OCI-LY3 (cell line): ENCODE data around the gene LITAF.

ENCODE experiments used
- H2AFZ ChIP-seq: fragments of 200-600, 300-600 bp; shearing (Covaris generic); 2 replicates; pipeline ENCODE4 v1.6.0; 2014; ENCODE audit warnings: antibody characterized with exemption, low read depth, low read length
- H3K27ac ChIP-seq: fragments of 200-600, 300-600 bp; sonication (generic); 2 replicates; pipeline ENCODE4 v1.5.1; 2014; ENCODE audit warnings: mild to moderate bottlenecking, low read length, moderate library complexity, mixed read lengths
- H3K27me3 ChIP-seq: fragments of 200-600, 300-600 bp; sonication (generic); 2 replicates; pipeline ENCODE4 v1.6.1; 2014; ENCODE audit warnings: low read depth, low read length, mixed read lengths
- H3K36me3 ChIP-seq: fragments of 200-600, 300-600 bp; sonication (generic); replicated peaks from 2 replicates; pipeline ENCODE3; 2014; ENCODE audit warnings: low read depth, low read length, mixed read lengths
- H3K4me1 ChIP-seq: fragments of 300-600, 200-600 bp; sonication (generic); 2 replicates; pipeline ENCODE4 v1.6.1; 2014; ENCODE audit warnings: low read length, mixed read lengths
- H3K4me2 ChIP-seq: fragments of 200-600, 300-600 bp; sonication (generic); 2 replicates; pipeline ENCODE4 v1.6.1; 2014; ENCODE audit warnings: low read length, mixed read lengths
- H3K4me3 ChIP-seq: fragments of 300-600, 200-600 bp; sonication (generic); 2 replicates; pipeline ENCODE4 v1.5.1; 2014; ENCODE audit warnings: antibody characterized with exemption, mild to moderate bottlenecking, low read length, moderate library complexity
- H3K79me2 ChIP-seq: fragments of 300-600, 200-600 bp; shearing (Covaris generic); 2 replicates; pipeline ENCODE4 v1.6.1; 2014; ENCODE audit warnings: mild to moderate bottlenecking, low read length, mixed read lengths
- H3K9ac ChIP-seq: fragments of 300-600, 200-600 bp; shearing (Covaris generic); 2 replicates; pipeline ENCODE4 v1.6.0; 2014; ENCODE audit warnings: mild to moderate bottlenecking, low read length, moderate library complexity
- H3K9me3 ChIP-seq: fragments of 200-600, 300-600 bp; shearing (Covaris generic); 2 replicates; pipeline ENCODE4 v1.6.1; 2014; ENCODE audit warnings: low read length, mixed read lengths; ENCODE audit not compliant: insufficient read depth
- H4K20me1 ChIP-seq: fragments of 200-600, 300-600 bp; sonication (generic); 2 replicates; pipeline ENCODE4 v1.6.1; 2016; ENCODE audit warnings: low read length, mixed read lengths; ENCODE audit not compliant: insufficient read depth
- EZH2phosphoT487 ChIP-seq: fragments of 200-600 bp; shearing (Covaris generic); IDR thresholded peaks from 2 replicates; pipeline ENCODE4 v1.6.1; 2018; ENCODE audit warnings: antibody characterized with exemption, mixed run types, low read depth
- TF ChIP-seq, protein P1 (sequence below): fragments of 200-600, 300-600 bp; sonication (generic); IDR thresholded peaks from 2 replicates; pipeline ENCODE4 v1.5.1; 2014; ENCODE audit warnings: antibody characterized with exemption, low read length, low read depth

The LITAF gene

DNA sequence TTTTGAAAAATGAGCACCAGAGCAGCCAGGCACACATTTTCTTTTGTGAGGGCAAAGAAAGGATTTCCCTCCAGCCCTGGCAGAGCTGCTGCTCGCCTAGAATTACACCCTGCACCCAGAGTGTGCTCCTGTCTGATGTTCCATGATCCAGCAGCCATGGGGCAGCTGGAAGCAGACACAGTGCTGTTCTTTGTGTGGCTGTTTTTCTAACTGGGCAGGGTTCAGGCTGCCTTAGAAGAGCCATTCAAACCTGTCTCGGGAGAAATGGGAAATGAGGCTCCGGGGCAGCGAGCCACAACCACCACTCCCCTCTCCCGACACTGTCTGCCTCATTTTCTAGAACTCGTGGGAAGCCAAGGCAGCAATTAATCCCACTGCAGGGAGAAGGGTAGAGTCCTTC lies 28.9 kb downstream of the LITAF start:
- Histone ChIP-seq H3K79me2 (peaks cover 62% of the 10 kb centered on the region), H3K36me3 (peaks cover 44% of the 10 kb centered on the region), H3K9ac (no peak overlapping the region), H3K4me2 (no peak overlapping the region), H3K27me3 (no peaks in the 10 kb centered on the region), H3K4me3 (no peak overlapping the region), H4K20me1 (peaks cover 44% of the 10 kb centered on the region), H2AFZ (no peak overlapping the region), H3K27ac (no peak overlapping the region), H3K9me3 (no peaks in the 10 kb centered on the region; the same call in 1 of the 2 replicates), H3K4me1 (no peaks in the 10 kb centered on the region)
- no peak for TF ChIP-seq EZH2phosphoT487
- TF ChIP-seq, protein P1, sequence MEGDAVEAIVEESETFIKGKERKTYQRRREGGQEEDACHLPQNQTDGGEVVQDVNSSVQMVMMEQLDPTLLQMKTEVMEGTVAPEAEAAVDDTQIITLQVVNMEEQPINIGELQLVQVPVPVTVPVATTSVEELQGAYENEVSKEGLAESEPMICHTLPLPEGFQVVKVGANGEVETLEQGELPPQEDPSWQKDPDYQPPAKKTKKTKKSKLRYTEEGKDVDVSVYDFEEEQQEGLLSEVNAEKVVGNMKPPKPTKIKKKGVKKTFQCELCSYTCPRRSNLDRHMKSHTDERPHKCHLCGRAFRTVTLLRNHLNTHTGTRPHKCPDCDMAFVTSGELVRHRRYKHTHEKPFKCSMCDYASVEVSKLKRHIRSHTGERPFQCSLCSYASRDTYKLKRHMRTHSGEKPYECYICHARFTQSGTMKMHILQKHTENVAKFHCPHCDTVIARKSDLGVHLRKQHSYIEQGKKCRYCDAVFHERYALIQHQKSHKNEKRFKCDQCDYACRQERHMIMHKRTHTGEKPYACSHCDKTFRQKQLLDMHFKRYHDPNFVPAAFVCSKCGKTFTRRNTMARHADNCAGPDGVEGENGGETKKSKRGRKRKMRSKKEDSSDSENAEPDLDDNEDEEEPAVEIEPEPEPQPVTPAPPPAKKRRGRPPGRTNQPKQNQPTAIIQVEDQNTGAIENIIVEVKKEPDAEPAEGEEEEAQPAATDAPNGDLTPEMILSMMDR, result no peak

DNA sequence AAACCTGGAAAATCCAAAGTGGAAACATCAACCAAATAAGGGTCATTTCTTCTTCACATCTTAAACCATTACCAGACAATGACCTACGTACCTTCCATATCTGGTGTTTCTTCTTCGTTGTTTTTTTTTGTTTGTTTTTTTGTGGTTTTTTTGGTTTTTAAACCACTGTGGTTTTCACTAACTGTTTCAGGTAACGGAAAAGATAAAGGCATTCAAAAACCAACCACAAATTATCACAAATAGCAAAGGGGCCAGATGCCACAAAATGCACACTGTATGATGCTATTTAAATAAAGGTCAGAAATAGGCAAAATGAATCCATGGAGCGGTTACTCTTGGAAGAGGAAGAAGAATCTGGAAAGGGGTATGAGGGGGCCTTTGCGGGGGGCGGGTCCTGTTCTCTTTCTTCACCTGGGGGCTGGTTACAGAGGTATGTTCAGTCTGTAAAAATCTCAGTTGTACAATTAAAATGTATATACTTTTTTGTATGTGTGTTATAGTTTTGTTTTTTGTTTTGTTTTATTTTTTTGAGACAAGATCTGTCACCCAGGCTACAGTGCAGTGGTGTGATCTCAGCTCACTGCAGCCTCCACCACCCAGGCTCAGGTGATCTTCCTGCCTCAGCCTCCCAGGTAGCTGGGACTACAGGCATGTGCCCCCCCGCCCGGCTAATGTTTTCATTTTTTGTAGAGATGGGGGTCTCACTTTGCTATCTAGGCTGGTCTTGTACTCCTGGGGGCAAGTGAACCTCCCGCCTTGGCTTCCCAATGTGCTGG lies 29.6 kb downstream of the LITAF start:
- no peak overlapping the region for H3K4me2 ChIP-seq
- peaks cover 51% of the 10 kb centered on the region for H3K36me3 ChIP-seq

DNA sequence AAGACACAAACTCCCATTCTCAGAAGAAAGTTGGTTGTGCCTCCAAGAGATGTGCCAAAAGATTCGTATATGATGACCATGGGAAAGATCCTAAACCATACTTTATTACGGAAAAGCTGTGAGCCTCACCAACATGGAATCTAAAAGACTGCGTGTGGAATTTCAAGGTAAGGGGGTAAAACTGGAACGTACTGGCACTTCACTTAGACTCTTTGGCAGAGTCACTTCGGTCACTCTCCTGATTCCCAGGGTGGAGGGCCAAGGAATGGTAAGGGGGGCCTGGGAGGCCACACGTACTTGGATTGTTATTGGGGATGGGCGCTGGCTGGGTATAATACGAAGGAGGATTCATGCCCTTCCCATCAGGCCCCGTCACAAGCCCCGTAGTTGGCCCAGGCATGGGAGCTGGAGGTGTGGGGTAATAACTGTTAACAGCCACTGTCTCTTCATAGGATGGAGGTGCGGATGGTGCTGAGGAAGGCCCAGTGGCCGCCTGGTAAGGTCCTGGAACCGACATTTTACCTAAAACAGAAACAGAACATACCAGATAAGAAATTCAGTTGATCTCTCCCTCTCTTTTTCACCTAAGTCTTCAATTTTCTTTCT lies 30.4 kb downstream of the LITAF start:
- TF ChIP-seq, protein P1, result no peak
- TF ChIP-seq EZH2phosphoT487, result no peak
- H3K9me3 ChIP-seq, result no peaks in the 10 kb centered on the region; the same call in 1 of the 2 replicates
- H3K27ac ChIP-seq, result no peak overlapping the region
- no peaks in the 10 kb centered on the region for H3K27me3 ChIP-seq
- H3K4me3 ChIP-seq, result no peak overlapping the region
- H3K4me2 ChIP-seq, result no peak overlapping the region
- H2AFZ ChIP-seq, result no peak overlapping the region
- H3K4me1 ChIP-seq, result no peaks in the 10 kb centered on the region
- peaks cover 59% of the 10 kb centered on the region for H3K36me3 ChIP-seq
- peaks cover 30% of the 10 kb centered on the region for H4K20me1 ChIP-seq
- peaks cover 47% of the 10 kb centered on the region for H3K79me2 ChIP-seq
- no peak overlapping the region for H3K9ac ChIP-seq

More for the DNA sequence above, 29.6 kb downstream of the LITAF start:
- TF ChIP-seq EZH2phosphoT487, result no peak
- Histone ChIP-seq H3K4me3 (no peak overlapping the region), H3K9me3 (no peaks in the 10 kb centered on the region; the same call in 1 of the 2 replicates), H3K27me3 (no peaks in the 10 kb centered on the region), H3K79me2 (peaks cover 56% of the 10 kb centered on the region), H4K20me1 (peaks cover 39% of the 10 kb centered on the region), H3K27ac (no peak overlapping the region), H3K4me1 (no peaks in the 10 kb centered on the region), H3K9ac (no peak overlapping the region), H2AFZ (no peak overlapping the region)

DNA sequence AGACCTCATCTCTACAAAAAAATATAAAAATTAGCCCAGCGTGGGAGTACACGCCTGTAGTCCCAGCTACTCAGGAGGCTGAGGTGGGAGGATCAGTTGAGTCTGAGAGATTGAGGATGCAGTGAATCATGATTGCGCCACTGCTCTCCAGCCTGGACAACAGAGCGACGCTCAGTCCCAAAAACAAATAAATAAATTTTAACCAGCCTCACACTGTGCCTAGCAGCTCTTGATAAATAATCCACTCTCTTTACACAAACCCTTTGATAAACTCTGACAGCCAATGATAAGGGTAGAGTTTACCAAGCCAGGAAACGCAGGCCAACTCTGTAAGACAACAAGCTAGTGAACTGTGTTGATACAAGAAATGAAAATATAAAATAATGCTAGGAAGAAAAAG lies 32.7 kb downstream of the LITAF start:
- no peak overlapping the region for H3K9ac ChIP-seq
- H3K4me3 ChIP-seq, result no peak overlapping the region
- H2AFZ ChIP-seq, result no peak overlapping the region
- H3K36me3 ChIP-seq, result peaks cover 79% of the 10 kb centered on the region
- no peak overlapping the region for H3K4me2 ChIP-seq
- no peak overlapping the region for H3K27ac ChIP-seq
- TF ChIP-seq, protein P1, result no peak
- TF ChIP-seq EZH2phosphoT487, result no peak
- peaks cover 27% of the 10 kb centered on the region for H3K79me2 ChIP-seq
- H3K4me1 ChIP-seq, result no peaks in the 10 kb centered on the region
- H4K20me1 ChIP-seq, result peaks cover 20% of the 10 kb centered on the region
- no peaks in the 10 kb centered on the region; the same call in 1 of the 2 replicates for H3K9me3 ChIP-seq
- no peaks in the 10 kb centered on the region for H3K27me3 ChIP-seq
